Skeletal muscle tissue (tissue), 4 donors: ENCODE data around the gene GOLT1A. TPM values are rescaled to one million over a fixed set of nuclear protein-coding genes. Genes with fewer than 3 reads are reported as not detected.
A peak's percentile ranks its signal among the peaks of the same experiment; 100 is the strongest.

Source experiments
- H3K27ac ChIP-seq: one replicate; pipeline ENCODE4 v1.7.0; 2013; ENCODE audit warnings: mild to moderate bottlenecking, low read depth, low read length, inconsistent platforms
- H3K27me3 ChIP-seq, 3 donors: one replicate each; pipeline ENCODE4 v1.7.0; 2013; ENCODE audit warnings: low read length in 3 of 3; ENCODE audit not compliant: control insufficient read depth in 3 of 3, insufficient read depth in 3 of 3
- H3K36me3 ChIP-seq, 3 donors: one replicate each; pipeline ENCODE4 v1.7.0; 2013; ENCODE audit warnings: low read length in 3 of 3; ENCODE audit not compliant: control insufficient read depth in 3 of 3, insufficient read depth in 3 of 3
- H3K4me1 ChIP-seq, 3 donors: one replicate each; pipeline ENCODE4 v1.7.0; 2013; ENCODE audit warnings: low read length in 3 of 3, mild to moderate bottlenecking in 3 of 3; ENCODE audit not compliant: control insufficient read depth in 3 of 3, insufficient read depth in 3 of 3
- H3K4me3 ChIP-seq, 3 donors: one replicate each; pipeline ENCODE4 v1.7.0; 2013; ENCODE audit warnings: low read length in 3 of 3
- H3K9ac ChIP-seq, 3 donors: one replicate each; pipeline ENCODE4 v1.7.0; 2013; ENCODE audit warnings: low read length in 3 of 3, mild to moderate bottlenecking in 3 of 3, moderate library complexity in 2 of 3, low read depth in 1 of 3
- H3K9me3 ChIP-seq, 3 donors: one replicate each; pipeline ENCODE4 v1.7.0; 2013; ENCODE audit warnings: low read length in 3 of 3; ENCODE audit not compliant: control insufficient read depth in 3 of 3
- total RNA-seq: library from RNA; depleted of rRNA; stranded (reverse); fragments of >200 nt; gene quantifications from one replicate; pipeline ENCODE4 v1.2.3, GENCODE V29; 2014
- donor health status: Osteomylitis.

GOLT1A gene, protein sequence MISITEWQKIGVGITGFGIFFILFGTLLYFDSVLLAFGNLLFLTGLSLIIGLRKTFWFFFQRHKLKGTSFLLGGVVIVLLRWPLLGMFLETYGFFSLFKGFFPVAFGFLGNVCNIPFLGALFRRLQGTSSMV
- not detected for total RNA-seq

DNA sequence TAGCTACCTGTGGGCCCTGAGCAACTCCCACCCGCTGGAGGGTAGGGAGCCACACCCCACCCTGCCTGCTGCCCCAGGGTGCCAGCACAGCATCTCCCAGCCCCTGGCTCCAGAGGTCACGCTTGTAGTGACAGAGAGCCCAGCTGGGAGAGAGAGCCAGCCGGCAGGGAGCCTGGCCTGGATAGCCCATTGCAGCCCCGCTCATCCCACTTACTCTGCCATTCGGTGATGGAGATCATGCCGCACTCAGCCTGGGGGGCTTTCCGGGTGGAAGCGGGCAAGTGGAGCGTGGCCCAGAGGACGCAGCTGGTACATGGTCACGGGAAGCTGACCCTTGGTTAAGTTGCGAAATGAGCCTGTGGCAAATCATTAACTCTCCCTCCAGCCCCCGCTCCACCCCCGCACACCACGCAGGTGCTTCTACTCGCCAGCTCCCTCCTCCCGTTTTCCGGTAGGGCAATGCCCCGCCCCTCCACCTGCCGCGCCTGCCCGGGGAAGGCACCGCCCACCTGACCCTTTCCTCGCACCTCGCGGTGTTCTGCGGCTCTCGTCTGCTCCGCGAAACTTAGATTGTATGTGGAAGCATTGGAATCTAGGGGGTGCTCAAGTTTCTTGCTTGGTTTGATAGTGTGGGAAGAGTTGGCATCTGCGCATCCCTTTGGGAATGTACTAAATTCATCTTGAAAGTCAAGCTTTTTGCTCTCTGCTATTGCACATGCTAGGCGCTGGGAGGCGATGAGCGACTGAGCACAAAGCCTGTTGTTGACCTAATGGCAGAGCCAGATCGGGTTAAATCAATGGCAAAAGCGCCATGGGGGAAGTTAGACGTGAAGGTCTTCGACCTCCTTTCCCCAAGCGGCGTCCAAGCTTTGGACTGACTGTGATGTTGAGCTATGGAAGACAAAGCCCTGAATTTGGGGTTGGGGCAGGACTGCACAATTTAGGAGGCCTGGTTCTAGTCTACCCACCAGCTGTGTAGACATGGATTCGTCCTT is at the start of gene GOLT1A:
TSS of gene GOLT1A (minus strand) at position 321 of the 995 bp plus-strand sequence. CDS start at position 239, 82 bp downstream.
- Histone ChIP-seq H3K27ac (no peak within 1 kb of the TSS), H3K4me3 (peak within 1 kb of the TSS; percentile 14 to 56 (median 17)), H3K36me3 (no peaks in the 10 kb centered on the region), H3K9ac (peak within 1 kb of the TSS in 1 of 3 donors; percentile 25), H3K9me3 (no peaks in the 10 kb centered on the region), H3K4me1 (peaks cover 5 to 11% (median 10%) of the 10 kb centered on the region in 3 donors), H3K27me3 (peaks cover 9 to 14% (median 12%) of the 10 kb centered on the region in 3 donors)

- Histone ChIP-seq H3K9me3 (no peaks in the 10 kb centered on the region), H3K27ac (no peak overlapping the region), H3K27me3 (peaks cover 0 to 5% (median 2%) of the 10 kb centered on the region in 3 donors), H3K4me3 (peak overlapping the region in 1 of 3 donors; percentile 6), H3K36me3 (peaks cover 0 to 5% (median 0%) of the 10 kb centered on the region in 3 donors), H3K9ac (no peak overlapping the region), H3K4me1 (peaks cover 8 to 29% (median 13%) of the 10 kb centered on the region in 3 donors)
Measured at GRCh38 chr1:204263254-204263910, 49.6 kb upstream of the GOLT1A start.

DNA sequence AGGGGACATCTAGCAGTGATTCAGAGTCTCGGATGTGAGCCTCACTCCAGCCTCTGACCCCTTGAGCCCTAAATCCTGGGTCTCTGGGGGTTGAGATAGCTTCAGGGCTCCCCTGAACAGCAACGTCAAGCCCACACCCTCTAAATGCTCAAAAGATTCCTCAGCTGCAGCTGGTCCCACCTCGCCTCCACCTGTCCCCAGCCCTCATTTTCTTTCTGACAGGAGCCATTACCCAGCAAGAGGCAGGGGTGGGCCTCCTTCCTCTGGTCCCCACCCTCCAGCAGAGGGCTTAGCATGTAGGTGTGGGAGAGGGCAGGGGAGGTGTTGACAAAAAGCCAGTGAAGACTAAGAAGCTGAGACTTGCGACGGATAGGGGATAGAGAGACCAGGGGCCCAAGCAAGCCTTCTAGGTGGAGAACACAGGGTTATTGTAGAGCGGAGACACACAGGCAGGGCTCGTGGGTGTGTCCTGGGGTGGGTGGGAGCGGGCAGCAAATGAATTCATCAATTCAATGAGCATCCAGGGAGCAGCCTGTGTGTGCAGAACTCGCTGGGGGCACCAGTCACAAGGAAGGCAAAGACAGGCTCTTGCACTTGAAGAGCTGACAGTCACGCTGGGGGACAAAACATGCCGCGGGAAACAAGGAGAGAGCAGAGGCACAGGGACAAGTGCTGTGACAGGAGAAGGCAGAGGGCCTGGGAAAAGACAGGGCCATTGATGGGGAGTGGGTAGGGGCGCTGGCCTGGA is 48.9 kb upstream of the GOLT1A start:
- peaks cover 0 to 5% (median 0%) of the 10 kb centered on the region in 3 donors for H3K36me3 ChIP-seq
- H3K4me1 ChIP-seq, result peaks cover 8 to 29% (median 13%) of the 10 kb centered on the region in 3 donors
- H3K9ac ChIP-seq, result no peak overlapping the region
- H3K4me3 ChIP-seq, result no peak overlapping the region
- peaks cover 0 to 5% (median 0%) of the 10 kb centered on the region in 3 donors for H3K27me3 ChIP-seq
- H3K27ac ChIP-seq, result no peak overlapping the region
- H3K9me3 ChIP-seq, result no peaks in the 10 kb centered on the region

DNA sequence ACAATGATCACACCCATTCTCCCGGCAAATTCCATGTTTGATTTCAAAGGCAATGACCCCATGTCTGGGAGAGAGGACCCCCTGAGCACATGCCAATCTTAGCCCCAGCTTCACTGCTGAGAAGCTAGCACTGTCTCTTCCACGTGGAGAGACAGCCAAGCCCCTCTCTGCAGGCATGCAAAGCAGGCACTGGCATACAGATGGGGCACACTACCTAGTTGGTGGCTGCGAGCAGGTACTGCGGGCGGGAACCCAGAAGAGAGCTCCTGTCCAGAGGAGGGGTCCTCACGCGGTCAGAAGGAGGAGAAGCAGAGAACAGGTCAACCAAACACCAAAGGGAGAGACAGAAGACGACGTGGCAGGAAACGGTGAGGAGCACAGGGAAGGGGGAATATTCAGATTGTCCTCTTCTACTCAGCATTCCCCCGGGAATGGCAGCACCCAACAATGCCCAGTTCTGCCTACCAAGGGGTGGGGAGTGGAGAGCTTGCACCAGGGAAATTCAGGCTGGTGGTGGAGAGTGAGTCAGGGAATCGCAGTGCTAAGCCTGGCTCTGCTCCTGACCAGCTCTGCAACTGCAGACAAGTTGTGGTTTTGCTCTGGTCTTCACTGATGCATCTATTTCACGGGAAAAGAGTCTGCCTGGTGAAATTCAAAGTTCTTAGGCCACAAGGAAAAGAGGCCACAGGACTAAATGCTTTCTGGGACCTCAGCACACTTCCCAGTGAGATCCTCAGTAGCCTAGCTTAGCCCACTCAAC is 48.1 kb upstream of the GOLT1A start:
- H3K9ac ChIP-seq, result no peak overlapping the region
- H3K36me3 ChIP-seq, result peaks cover 0 to 6% (median 0%) of the 10 kb centered on the region in 3 donors
- H3K9me3 ChIP-seq, result no peaks in the 10 kb centered on the region
- peaks cover 8 to 24% (median 13%) of the 10 kb centered on the region in 3 donors for H3K4me1 ChIP-seq
- H3K4me3 ChIP-seq, result no peak overlapping the region
- peaks cover 0 to 5% (median 0%) of the 10 kb centered on the region in 3 donors for H3K27me3 ChIP-seq
- no peak overlapping the region for H3K27ac ChIP-seq

GRCh38 chr1:204261266-204261665 is 47.5 kb upstream of the GOLT1A start:
- Histone ChIP-seq H3K27ac (no peak overlapping the region), H3K27me3 (peaks cover 0 to 2% (median 0%) of the 10 kb centered on the region in 3 donors), H3K4me3 (no peak overlapping the region), H3K9ac (no peak overlapping the region), H3K36me3 (peaks cover 0 to 7% (median 0%) of the 10 kb centered on the region in 3 donors), H3K4me1 (peaks cover 8 to 18% (median 13%) of the 10 kb centered on the region in 3 donors), H3K9me3 (no peaks in the 10 kb centered on the region)

GRCh38 chr1:204260601-204261197 is 46.9 kb upstream of the GOLT1A start:
- Histone ChIP-seq H3K27me3 (peaks cover 0 to 2% (median 0%) of the 10 kb centered on the region in 3 donors), H3K9ac (no peak overlapping the region), H3K36me3 (peaks cover 0 to 7% (median 0%) of the 10 kb centered on the region in 3 donors), H3K4me3 (no peak overlapping the region), H3K4me1 (peaks cover 8 to 13% (median 11%) of the 10 kb centered on the region in 3 donors), H3K27ac (no peak overlapping the region), H3K9me3 (no peaks in the 10 kb centered on the region)

DNA sequence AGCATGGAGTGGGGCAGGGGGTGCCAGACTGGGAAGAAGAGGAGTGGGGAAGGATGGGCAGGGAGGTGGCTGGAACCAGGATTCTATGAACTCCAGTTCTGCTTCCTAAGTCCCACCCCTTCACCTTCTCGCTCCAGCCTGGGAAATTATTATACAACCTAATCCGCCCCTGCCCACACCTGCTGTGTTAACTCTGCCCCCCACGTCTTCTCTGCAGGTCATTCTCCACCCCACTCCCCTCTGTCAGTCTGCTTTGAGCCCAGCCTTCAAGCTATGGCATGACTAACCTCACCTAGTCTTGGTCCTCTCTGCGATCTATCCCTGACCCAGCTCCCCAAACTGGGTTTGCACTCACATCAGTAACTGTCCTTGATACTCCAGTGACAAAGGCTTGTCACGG is 46.0 kb upstream of the GOLT1A start:
- Histone ChIP-seq H3K4me1 (peaks cover 7 to 8% (median 8%) of the 10 kb centered on the region in 3 donors), H3K36me3 (peaks cover 0 to 7% (median 0%) of the 10 kb centered on the region in 3 donors), H3K9me3 (no peaks in the 10 kb centered on the region), H3K27ac (no peak overlapping the region), H3K9ac (no peak overlapping the region), H3K4me3 (no peak overlapping the region), H3K27me3 (peaks cover 0 to 2% (median 0%) of the 10 kb centered on the region in 3 donors)

- H3K27me3 ChIP-seq, result peaks cover 0 to 2% (median 0%) of the 10 kb centered on the region in 3 donors
- H3K4me1 ChIP-seq, result peaks cover 4 to 8% (median 8%) of the 10 kb centered on the region in 3 donors
- H3K36me3 ChIP-seq, result peaks cover 0 to 5% (median 0%) of the 10 kb centered on the region in 3 donors
- no peak overlapping the region for H3K9ac ChIP-seq
- H3K9me3 ChIP-seq, result no peaks in the 10 kb centered on the region
- no peak overlapping the region for H3K4me3 ChIP-seq
- H3K27ac ChIP-seq, result no peak overlapping the region
Measured at GRCh38 chr1:204259196-204259595, 45.4 kb upstream of the GOLT1A start.
